PC-9 (cell line): Measurements from ENCODE around the gene CAPN10. TPM values are rescaled to one million over a fixed set of nuclear protein-coding genes. Genes with fewer than 3 reads are reported as not detected.

Experiments
- BruUV-seq: library from RNA; stranded (reverse); fragments of 400-500 nt; replicated peaks from 2 replicates; lab custom pipeline; 2021; lab: Mats Ljungman, UMichigan
- CTCF ChIA-PET: fragments of 300-600 bp; sonication (Branson Sonifier 250); formaldehyde crosslinking; loops from one replicate; lab custom pipeline; 2022; ENCODE audit warnings: antibody characterized with exemption; lab: Charles Lee
- POLR2A ChIA-PET: fragments of 300-600 bp; sonication (Branson Sonifier 250); formaldehyde crosslinking; loops from one replicate; lab custom pipeline; 2022; ENCODE audit warnings: antibody characterized with exemption; ENCODE audit not compliant: unreplicated experiment; lab: Charles Lee
- DNase-seq, 2 experiments: peaks; one replicate each; pipeline versions ENCODE4 v3.0.0 to v3.0.0-alpha.2; 2015 to 2022; ENCODE audit warnings: mixed read lengths in 1 of 2
- H2AFZ ChIP-seq: fragments of 200-600 bp; sonication (generic); 2 replicates; pipeline ENCODE4 v1.8.1; 2017; ENCODE audit warnings: antibody characterized with exemption
- H3F3A ChIP-seq: fragments of 200-600 bp; sonication (generic); 2 replicates; pipeline ENCODE4 v1.8.1; 2017; ENCODE audit warnings: antibody characterized with exemption, mild to moderate bottlenecking, low read depth; ENCODE audit not compliant: insufficient read depth
- H3K27ac ChIP-seq: fragments of 200-600 bp; sonication (generic); 2 replicates; pipeline ENCODE4 v1.6.1; 2016; ENCODE audit warnings: mixed run types
- H3K27me3 ChIP-seq: fragments of 200-600 bp; sonication (generic); 2 replicates; pipeline ENCODE4 v1.6.1; 2016; ENCODE audit warnings: low read depth, mixed run types; ENCODE audit not compliant: insufficient read depth
- H3K36me3 ChIP-seq: fragments of 200-600 bp; sonication (generic); 2 replicates; pipeline ENCODE4 v1.6.1; 2016; ENCODE audit warnings: low read depth, mixed run types
- H3K4me1 ChIP-seq: fragments of 200-600 bp; sonication (generic); replicated peaks from 2 replicates; pipeline ENCODE4 v1.6.1; 2016; ENCODE audit warnings: mixed run types; ENCODE audit not compliant: insufficient read depth
- H3K4me2 ChIP-seq: fragments of 200-600 bp; sonication (generic); 2 replicates; pipeline ENCODE4 v1.6.1; 2017; ENCODE audit warnings: mixed run types
- H3K4me3 ChIP-seq: fragments of 200-600 bp; sonication (generic); 2 replicates; pipeline ENCODE4 v1.6.1; 2016; ENCODE audit warnings: mixed run types
- H3K79me2 ChIP-seq: fragments of 200-600 bp; sonication (generic); 2 replicates; pipeline ENCODE4 v1.6.1; 2017; ENCODE audit warnings: low read depth, mixed run types
- H3K9me2 ChIP-seq: fragments of 200-600 bp; sonication (generic); 2 replicates; pipeline ENCODE4 v1.8.1; 2017; ENCODE audit warnings: mild to moderate bottlenecking; ENCODE audit not compliant: insufficient read depth
- H3K9me3 ChIP-seq: fragments of 200-600 bp; sonication (generic); 2 replicates; pipeline ENCODE4 v1.8.1; 2016; ENCODE audit warnings: low read depth; ENCODE audit not compliant: insufficient read depth
- H4K20me1 ChIP-seq: fragments of 200-600 bp; sonication (generic); 2 replicates; pipeline ENCODE4 v1.8.1; 2017; ENCODE audit not compliant: insufficient read depth
- CTCF ChIP-seq: fragments of 200-600 bp; sonication (generic); conservative IDR thresholded peaks from 2 replicates; pipeline ENCODE4 v1.6.1; 2017; ENCODE audit warnings: mixed run types, antibody characterized with exemption, mild to moderate bottlenecking, moderate library complexity
- EZH2 ChIP-seq: fragments of 200-600 bp; sonication (generic); IDR thresholded peaks from 2 replicates; pipeline ENCODE4 v1.8.0; 2017; ENCODE audit warnings: antibody characterized with exemption, low read depth
- intact Hi-C: fragments of 100-400 bp; cut with micrococcal nuclease; formaldehyde crosslinking; loops from one replicate; pipeline ENCODE4 v1.10.0; 2022; ENCODE audit not compliant: unreplicated experiment
- total RNA-seq: library from RNA; stranded (reverse); gene quantifications from 2 replicates; pipeline ENCODE4 v1.2.3, GENCODE V29; 2021

The CAPN10 gene
- total RNA-seq, 1 experiment from 2014 or later, result 49.8 TPM

GRCh38 chr2:240637116-240637900 lies 50.8 kb downstream of the CAPN10 start:
- Histone ChIP-seq H3K9me2 (no peaks in the 10 kb centered on the region), H3K9me3 (peaks cover 9% of the 10 kb centered on the region; the same call in 1 of the 2 replicates), H4K20me1 (no peaks in the 10 kb centered on the region), H3F3A (no peaks in the 10 kb centered on the region), H2AFZ (no peak overlapping the region), H3K27ac (no peak overlapping the region), H3K36me3 (no peaks in the 10 kb centered on the region), H3K4me3 (no peak overlapping the region), H3K79me2 (no peaks in the 10 kb centered on the region), H3K4me1 (no peaks in the 10 kb centered on the region), H3K27me3 (peaks cover 43% of the 10 kb centered on the region), H3K4me2 (no peak overlapping the region)
- no TSS peak for BruUV-seq
- intact Hi-C loops, result no loop called here
- TF ChIP-seq CTCF, result no peak
- no peak for TF ChIP-seq EZH2
- ChIA-PET CTCF (interaction anchor here (0.6 kb wide), 1 partner anchor 527 kb away, joined by 5 read pairs; no protein-coding TSS in a partner anchor), POLR2A (no interaction called here)
- no peak for DNase-seq

GRCh38 chr2:240637901-240638345 lies 51.4 kb downstream of the CAPN10 start:
- Histone ChIP-seq H3K9me2 (no peaks in the 10 kb centered on the region), H3K36me3 (no peaks in the 10 kb centered on the region), H4K20me1 (no peaks in the 10 kb centered on the region), H3K4me3 (no peak overlapping the region), H3K9me3 (peaks cover 9% of the 10 kb centered on the region; the same call in 1 of the 2 replicates), H3K27me3 (peaks cover 49% of the 10 kb centered on the region), H3F3A (no peaks in the 10 kb centered on the region), H3K27ac (no peak overlapping the region), H3K4me1 (no peaks in the 10 kb centered on the region), H3K79me2 (no peaks in the 10 kb centered on the region), H3K4me2 (no peak overlapping the region), H2AFZ (no peak overlapping the region)
- intact Hi-C loops, result no loop called here
- no peak for DNase-seq
- ChIA-PET CTCF (interaction anchor here (0.6 kb wide), 2 partner anchors 128 to 527 kb away, joined by 4 to 5 read pairs; no protein-coding TSS in a partner anchor), POLR2A (no interaction called here)
- no TSS peak for BruUV-seq
- TF ChIP-seq CTCF, result no peak
- no peak for TF ChIP-seq EZH2

- no peak overlapping the region for H3K4me3 ChIP-seq
- H3K4me1 ChIP-seq, result no peaks in the 10 kb centered on the region
- no peak overlapping the region for H3K27ac ChIP-seq
- H3K79me2 ChIP-seq, result no peaks in the 10 kb centered on the region
- no peak overlapping the region for H3K4me2 ChIP-seq
- peaks cover 5% of the 10 kb centered on the region; the same call in 1 of the 2 replicates for H3K9me3 ChIP-seq
- TF ChIP-seq EZH2 (no peak), CTCF (no peak)
- ChIA-PET CTCF (interaction anchor here (0.6 kb wide), 1 partner anchor 128 kb away, joined by 4 read pairs; no protein-coding TSS in a partner anchor), POLR2A (no interaction called here)
- no peaks in the 10 kb centered on the region for H4K20me1 ChIP-seq
- intact Hi-C loops, result no loop called here
- no peaks in the 10 kb centered on the region for H3F3A ChIP-seq
- no peaks in the 10 kb centered on the region for H3K36me3 ChIP-seq
- DNase-seq, result no peak
- peaks cover 56% of the 10 kb centered on the region for H3K27me3 ChIP-seq
- no TSS peak for BruUV-seq
- H3K9me2 ChIP-seq, result no peaks in the 10 kb centered on the region
- H2AFZ ChIP-seq, result no peak overlapping the region
These were observed 52.1 kb downstream of the CAPN10 start for GRCh38 chr2:240638512-240639160.
